K562 (cell line): ENCODE data around the gene RAP1GAP2. TPM values are rescaled to one million over a fixed set of nuclear protein-coding genes. Genes with fewer than 3 reads are reported as not detected.

ENCODE experiments used
- ATAC-seq: fragments of 200-7000 bp; cut with Tn5 transposase; 3 replicates; pipeline ENCODE4 v1.9.1; 2020; ENCODE audit warnings: moderate library complexity
- BruUV-seq: library from RNA; stranded (reverse); fragments of 400-500 nt; replicated peaks from 2 replicates; lab custom pipeline; 2021; lab: Mats Ljungman, UMichigan
- CTCF ChIA-PET: fragments of 300-600 bp; formaldehyde crosslinking; extraction: SDS; loops from one replicate; lab custom pipeline; 2021; ENCODE audit warnings: low intra/inter-chr PET ratio; lab: Yijun Ruan, JAX
- POLR2A ChIA-PET: fragments of 300-600, 350-650 bp; sonication (Branson Sonifier 250); formaldehyde crosslinking; extraction: SDS; loops from one replicate; lab custom pipeline; 2021; ENCODE audit warnings: antibody characterized with exemption, inconsistent platforms; lab: Yijun Ruan, JAX
- DNase-seq, 4 experiments: peaks; one replicate each; pipeline versions ENCODE4 v3.0.0 to v3.0.0-alpha.2; 2011 to 2018; ENCODE audit warnings: low spot score in 3 of 4, mixed read lengths in 3 of 4; ENCODE audit errors: extremely low read depth in 1 of 4
- FAIRE-seq: peaks from 2 replicates; lab custom pipeline; 2011; peaks lifted over from hg19 to GRCh38; lab: Jason Lieb, UNC
- H2AFZ ChIP-seq: 2 replicates; pipeline ENCODE4 v1.6.0; 2011; ENCODE audit warnings: low read depth, low read length, control low read depth, inconsistent platforms
- H3K27ac ChIP-seq: fragments of 200-600 bp; 3 replicates; pipeline ENCODE4 v1.8.0; 2011; ENCODE audit warnings: low read depth, mild to moderate bottlenecking, control low read depth, inconsistent platforms, low read length, moderate library complexity, mixed read lengths; ENCODE audit errors: extremely low read depth
- H3K27me3 ChIP-seq, 2 experiments: fragments of 300-600 bp in 1 of 2; 2 replicates in 1 of 2; 3 replicates in 1 of 2; pipeline versions ENCODE4 v1.6.0 to v1.8.0; 2011; ENCODE audit warnings: inconsistent platforms in 2 of 2, low read length in 2 of 2, mild to moderate bottlenecking in 1 of 2, mixed read lengths in 1 of 2, moderate library complexity in 1 of 2; ENCODE audit not compliant: control insufficient read depth in 2 of 2, insufficient read depth in 2 of 2
- H3K36me3 ChIP-seq: fragments of 300-600 bp; 3 replicates; pipeline ENCODE4 v1.8.0; 2011; ENCODE audit warnings: mild to moderate bottlenecking, low read length, inconsistent platforms; ENCODE audit not compliant: control insufficient read depth, insufficient read depth
- H3K4me1 ChIP-seq, 2 experiments: fragments of 200-600 bp in 1 of 2; replicated peaks in 1 of 2; 2 replicates in 1 of 2; 3 replicates in 1 of 2; pipeline versions ENCODE4 v1.5.1 to v1.8.0; 2011; ENCODE audit warnings: inconsistent platforms in 2 of 2, low read length in 2 of 2, mild to moderate bottlenecking in 1 of 2, mixed read lengths in 1 of 2, moderate library complexity in 1 of 2; ENCODE audit not compliant: control insufficient read depth in 2 of 2, insufficient read depth in 2 of 2
- H3K4me2 ChIP-seq: 2 replicates; pipeline ENCODE4 v1.6.1; 2011; ENCODE audit warnings: low read length, control low read depth, inconsistent platforms, mixed read lengths; ENCODE audit not compliant: insufficient read depth
- H3K4me3 ChIP-seq: fragments of 200-600 bp; sonication (generic), shearing (Covaris generic); 2 replicates; pipeline ENCODE4 v1.5.1; 2016; ENCODE audit warnings: control low read depth, inconsistent platforms
- H3K79me2 ChIP-seq: fragments of 200-600 bp; 3 replicates; pipeline ENCODE4 v1.8.0; 2011; ENCODE audit warnings: low read length, inconsistent platforms; ENCODE audit not compliant: control insufficient read depth, insufficient read depth
- H3K9ac ChIP-seq, 2 experiments: 2 replicates each; pipeline versions ENCODE4 v1.6.0 to v1.6.1; 2011; ENCODE audit warnings: low read depth in 2 of 2, low read length in 2 of 2, control low read depth in 1 of 2, inconsistent platforms in 1 of 2, mild to moderate bottlenecking in 1 of 2, mixed read lengths in 1 of 2; ENCODE audit not compliant: insufficient read depth in 1 of 2
- H3K9me1 ChIP-seq: one replicate; pipeline ENCODE4 v1.6.0; 2011; ENCODE audit warnings: inconsistent platforms, mild to moderate bottlenecking, low read length, moderate library complexity; ENCODE audit not compliant: control insufficient read depth, insufficient read depth
- H3K9me3 ChIP-seq: replicated peaks from 2 replicates; pipeline ENCODE4 v1.5.1; 2011; ENCODE audit warnings: low read depth, low read length, inconsistent platforms; ENCODE audit not compliant: control insufficient read depth, insufficient read depth
- H4K20me1 ChIP-seq: replicated peaks from 2 replicates; pipeline ENCODE4 v1.6.1; 2011; ENCODE audit warnings: low read length, inconsistent platforms, mixed read lengths; ENCODE audit not compliant: control insufficient read depth, insufficient read depth
- GTF2A2 ChIP-seq: IDR thresholded peaks from 2 replicates; pipeline ENCODE4 v1.6.1; 2016; ENCODE audit warnings: mild to moderate bottlenecking, missing genetic modification characterization, missing compliant biosample characterization
- KDM4B ChIP-seq, 2 experiments: fragments of 450-650 bp in 1 of 2; sonication (generic) in 1 of 2; IDR thresholded peaks; 2 replicates each; pipeline ENCODE4 v1.6.1; 2016 to 2017; ENCODE audit warnings: borderline replicate concordance in 2 of 2, antibody characterized with exemption in 1 of 2, low read depth in 1 of 2, mild to moderate bottlenecking in 1 of 2
- RBM25 ChIP-seq: fragments of 200-400 bp; formaldehyde crosslinking; IDR thresholded peaks from 2 replicates; pipeline ENCODE4 v1.6.1; 2018; ENCODE audit warnings: low read length, low read depth, moderate library complexity; ENCODE audit not compliant: severe bottlenecking
- ZFPM2 ChIP-seq: fragments of 250-450 bp; sonication (Bioruptor Pico); IDR thresholded peaks from 2 replicates; pipeline ENCODE4 v1.5.1; 2022; ENCODE audit warnings: mild to moderate bottlenecking
- WGBS: fragments of 100-300 bp; shearing (Covaris generic); methylation state at CpG from one replicate; pipeline ENCODE4 v1.1.6; 2016; ENCODE audit warnings: low coverage, mixed read lengths; ENCODE audit not compliant: insufficient coverage; ENCODE audit errors: missing lambda C conversion rate; 5-methylcytosine and 5-hydroxymethylcytosine counted together
- in situ Hi-C: fragments of 300-500 bp; cut with MboI; formaldehyde crosslinking; loops from 4 replicates; pipeline ENCODE4 v1.15.0; 2018; ENCODE audit warnings: inconsistent platforms, mixed read lengths
- intact Hi-C: fragments of 100-400 bp; cut with micrococcal nuclease; formaldehyde crosslinking; loops from 2 replicates; pipeline ENCODE4 v1.14.2; 2022
- polyA plus RNA-seq, 8 experiments: library from polyadenylated mRNA; depleted of rRNA in 4 of 8; stranded (reverse) in 5 of 8; unstranded in 3 of 8; fragments of >200 nt; fragmentation: Nextera tagmentation in 2 of 8; fragmentation: Illumina TruSeq in 1 of 8; extraction: Ambion mirVana in 2 of 8; extraction: Trizol in 1 of 8; gene quantifications; 2 replicates each; pipeline versions ENCODE4 v1.2.1 to v1.2.3, GENCODE V29; 2011 to 2014; ENCODE audit warnings: inconsistent platforms in 1 of 8, missing spikeins in 1 of 8
- total RNA-seq, 7 experiments: library from RNA; depleted of rRNA in 6 of 7; stranded (reverse); fragments of >200 nt in 6 of 7; fragmentation: Illumina TruSeq in 2 of 7; extraction: Trizol in 2 of 7; gene quantifications; 2 replicates each; pipeline versions ENCODE4 v1.2.1 to v1.2.3, GENCODE V29; 2011 to 2021; ENCODE audit warnings: low replicate concordance in 1 of 7
- TF ChIP-seq, protein P1 (sequence below): fragments of 250-450 bp; sonication (Bioruptor Pico); IDR thresholded peaks from 2 replicates; pipeline ENCODE4 v1.5.0; 2020; ENCODE audit warnings: mild to moderate bottlenecking, borderline replicate concordance
- TF ChIP-seq, protein P2 (sequence below), 2 experiments: fragments of 450-650 bp in 1 of 2; sonication (generic) in 1 of 2; formaldehyde crosslinking in 1 of 2; IDR thresholded peaks in 1 of 2; conservative IDR thresholded peaks in 1 of 2; 2 replicates each; pipeline versions ENCODE4 v1.6.1 to v1.8.1; 2016 to 2023; ENCODE audit warnings: mild to moderate bottlenecking in 2 of 2, moderate library complexity in 2 of 2, inconsistent platforms in 1 of 2, missing genetic modification reagents in 1 of 2

Gene RAP1GAP2
- total and polyA plus RNA-seq, 9 of the 15 experiments (the other 6 are each of a cell fraction or from before 2014, with no cell fraction given) = 0.01 to 1.3 (median 0.42) TPM; not detected in 1

DNA sequence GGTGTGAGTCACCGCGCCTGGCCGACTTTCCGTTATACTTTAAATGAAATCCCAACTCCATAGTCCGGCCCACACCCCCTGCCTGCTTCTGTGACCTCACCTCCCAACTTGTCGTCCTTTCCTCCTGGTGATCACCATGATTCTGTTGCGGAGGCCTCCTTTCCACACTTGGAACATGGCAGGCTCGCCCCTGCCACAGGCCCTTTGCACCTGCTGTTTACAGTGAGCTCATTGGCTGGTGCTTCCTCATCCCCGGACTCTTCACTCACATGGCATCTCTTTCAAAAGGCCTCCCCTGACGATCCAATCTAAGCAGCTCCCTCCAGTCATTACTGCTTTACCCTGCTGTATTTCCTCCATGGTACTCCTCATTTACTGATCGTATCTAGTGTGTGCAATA lies 64.6 kb downstream of the RAP1GAP2 start:
- DNase-seq = no peak
- Histone ChIP-seq H2AFZ (no peak overlapping the region), H3K27ac (no peak overlapping the region), H3K9ac (no peak overlapping the region), H3K4me3 (no peak overlapping the region), H3K4me2 (no peak overlapping the region), H3K36me3 (no peaks in the 10 kb centered on the region), H3K4me1 (no peaks in the 10 kb centered on the region), H3K9me1 (no peaks in the 10 kb centered on the region), H3K79me2 (no peaks in the 10 kb centered on the region), H3K27me3 (peaks cover 0 to 33% of the 10 kb centered on the region in 2 experiments; a peak in 2 of 5 replicates), H3K9me3 (no peaks in the 10 kb centered on the region), H4K20me1 (no peaks in the 10 kb centered on the region)
- in situ Hi-C loops = no loop called here
- no peak for ATAC-seq
- POLR2A ChIA-PET = no interaction called here
- no peak for FAIRE-seq
- TF ChIP-seq RBM25 = peak; percentile 20
- TF ChIP-seq, protein P1, sequence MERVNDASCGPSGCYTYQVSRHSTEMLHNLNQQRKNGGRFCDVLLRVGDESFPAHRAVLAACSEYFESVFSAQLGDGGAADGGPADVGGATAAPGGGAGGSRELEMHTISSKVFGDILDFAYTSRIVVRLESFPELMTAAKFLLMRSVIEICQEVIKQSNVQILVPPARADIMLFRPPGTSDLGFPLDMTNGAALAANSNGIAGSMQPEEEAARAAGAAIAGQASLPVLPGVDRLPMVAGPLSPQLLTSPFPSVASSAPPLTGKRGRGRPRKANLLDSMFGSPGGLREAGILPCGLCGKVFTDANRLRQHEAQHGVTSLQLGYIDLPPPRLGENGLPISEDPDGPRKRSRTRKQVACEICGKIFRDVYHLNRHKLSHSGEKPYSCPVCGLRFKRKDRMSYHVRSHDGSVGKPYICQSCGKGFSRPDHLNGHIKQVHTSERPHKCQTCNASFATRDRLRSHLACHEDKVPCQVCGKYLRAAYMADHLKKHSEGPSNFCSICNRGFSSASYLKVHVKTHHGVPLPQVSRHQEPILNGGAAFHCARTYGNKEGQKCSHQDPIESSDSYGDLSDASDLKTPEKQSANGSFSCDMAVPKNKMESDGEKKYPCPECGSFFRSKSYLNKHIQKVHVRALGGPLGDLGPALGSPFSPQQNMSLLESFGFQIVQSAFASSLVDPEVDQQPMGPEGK (CRISPR knock-in tag) = no peak
- intact Hi-C loops = no loop called here
- CTCF ChIA-PET = no interaction called here
- WGBS = 0% methylated on average over 10 of the region's 11 CpGs
- no TSS peak for BruUV-seq

DNA sequence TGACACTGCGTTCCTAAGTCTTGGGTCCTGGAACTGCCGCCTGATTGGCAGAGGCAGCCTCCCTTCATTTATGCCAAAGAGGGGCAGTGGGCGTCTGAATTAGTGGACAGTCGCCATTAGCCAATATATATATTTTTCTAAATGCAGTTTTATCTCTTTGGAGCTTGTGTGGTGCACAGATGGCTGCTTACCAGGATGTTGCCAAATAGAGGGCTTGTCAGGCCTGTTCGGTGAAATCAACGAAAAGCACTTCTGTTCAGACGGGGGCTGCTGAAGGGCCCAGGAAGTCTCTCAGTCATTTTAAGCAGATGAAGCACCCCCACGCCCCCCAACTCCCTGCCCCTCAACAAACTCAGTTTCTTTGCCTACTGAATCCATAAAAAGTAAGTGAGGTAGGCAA lies 66.0 kb downstream of the RAP1GAP2 start:
- no peak overlapping the region for H3K9ac ChIP-seq
- no peak for FAIRE-seq
- no TSS peak for BruUV-seq
- H3K36me3 ChIP-seq = no peaks in the 10 kb centered on the region
- no peaks in the 10 kb centered on the region for H3K79me2 ChIP-seq
- no peak overlapping the region for H3K4me2 ChIP-seq
- DNase-seq = no peak
- H3K27me3 ChIP-seq = peaks cover 0 to 25% of the 10 kb centered on the region in 2 experiments; a peak in 2 of 5 replicates
- H3K4me3 ChIP-seq = no peak overlapping the region
- in situ Hi-C loops = no loop called here
- H4K20me1 ChIP-seq = no peaks in the 10 kb centered on the region
- ATAC-seq = no peak
- no peak overlapping the region for H3K27ac ChIP-seq
- no peak overlapping the region for H2AFZ ChIP-seq
- H3K9me3 ChIP-seq = no peaks in the 10 kb centered on the region
- H3K4me1 ChIP-seq = no peaks in the 10 kb centered on the region
- intact Hi-C loops = no loop called here
- H3K9me1 ChIP-seq = no peaks in the 10 kb centered on the region
- no peak for TF ChIP-seq GTF2A2 (tag)
- no peak for TF ChIP-seq ZFPM2 (CRISPR knock-in tag)
- TF ChIP-seq, protein P2, sequence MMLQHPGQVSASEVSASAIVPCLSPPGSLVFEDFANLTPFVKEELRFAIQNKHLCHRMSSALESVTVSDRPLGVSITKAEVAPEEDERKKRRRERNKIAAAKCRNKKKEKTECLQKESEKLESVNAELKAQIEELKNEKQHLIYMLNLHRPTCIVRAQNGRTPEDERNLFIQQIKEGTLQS (IDR thresholded peaks at IDR 0.05) = no peak
- TF ChIP-seq, protein P2 (CRISPR knock-in tag; conservative IDR thresholded peaks at IDR 0.05) = no peak
- TF ChIP-seq KDM4B (IDR thresholded peaks at IDR 0.05; ENCODE audit: borderline replicate concordance in 2 of 2, low read depth in 1 of 2) = no peak
- WGBS = 0% methylated on average over 4 of the region's 8 CpGs
- ChIA-PET POLR2A (interaction anchor here (0.7 to 1.0 kb wide), 2 partner anchors 9 to 1005 kb away, joined by 3 to 4 read pairs; no protein-coding TSS in a partner anchor), CTCF (interaction anchor here (0.7 kb wide), 1 partner anchor 11 kb away, joined by 3 read pairs; no protein-coding TSS in a partner anchor)
